Endodermal cell (in vitro differentiated cells): ENCODE measurements around the gene TUBGCP3. TPM values are rescaled to one million over a fixed set of nuclear protein-coding genes. Genes with fewer than 3 reads are reported as not detected.

Source experiments
- DNase-seq: peaks from one replicate; pipeline ENCODE4 v3.0.0-alpha.2; 2017
- H3K27ac ChIP-seq: 2 replicates; pipeline ENCODE4 v1.5.1; 2013; ENCODE audit warnings: mild to moderate bottlenecking, low read depth, low read length, moderate library complexity
- H3K27me3 ChIP-seq: 2 replicates; pipeline ENCODE4 v1.6.1; 2013; ENCODE audit warnings: mild to moderate bottlenecking, low read length, moderate library complexity; ENCODE audit not compliant: insufficient read depth, control insufficient read depth, poor library complexity, severe bottlenecking
- H3K36me3 ChIP-seq: 2 replicates; pipeline ENCODE4 v1.7.0; 2013; ENCODE audit warnings: mild to moderate bottlenecking, low read length, moderate library complexity; ENCODE audit not compliant: control insufficient read depth, insufficient read depth
- H3K4me1 ChIP-seq: one replicate; pipeline ENCODE4 v1.7.0; 2013; ENCODE audit warnings: low read length; ENCODE audit not compliant: control insufficient read depth, insufficient read depth
- H3K4me3 ChIP-seq: 2 replicates; pipeline ENCODE4 v1.5.1; 2013; ENCODE audit warnings: mild to moderate bottlenecking, low read length, moderate library complexity
- H3K9ac ChIP-seq: 2 replicates; pipeline ENCODE4 v1.6.1; 2013; ENCODE audit warnings: mild to moderate bottlenecking, low read length, moderate library complexity; ENCODE audit not compliant: poor library complexity, severe bottlenecking; ENCODE audit errors: extremely low read depth
- H3K9me3 ChIP-seq: 2 replicates; pipeline ENCODE4 v1.6.1; 2013; ENCODE audit warnings: mild to moderate bottlenecking, low read length, moderate library complexity; ENCODE audit not compliant: control insufficient read depth
- H3K27ac Mint-ChIP-seq: 2 replicates; pipeline ENCODE4 v1.8.0; 2020; ENCODE audit warnings: mixed read lengths
- H3K27me3 Mint-ChIP-seq: 2 replicates; pipeline ENCODE4 v1.8.0; 2021; ENCODE audit warnings: mild to moderate bottlenecking, mixed read lengths; ENCODE audit not compliant: insufficient read depth
- H3K36me3 Mint-ChIP-seq: 2 replicates; pipeline ENCODE4 v1.8.0; 2020; ENCODE audit warnings: low read depth, mixed read lengths
- H3K4me1 Mint-ChIP-seq: 2 replicates; pipeline ENCODE4 v1.8.0; 2020; ENCODE audit warnings: mixed read lengths
- H3K4me3 Mint-ChIP-seq: 2 replicates; pipeline ENCODE4 v1.8.0; 2020; ENCODE audit warnings: mild to moderate bottlenecking, moderate library complexity, mixed read lengths
- H3K9me3 Mint-ChIP-seq: 2 replicates; pipeline ENCODE4 v1.8.0; 2020; ENCODE audit warnings: mild to moderate bottlenecking, mixed read lengths
- CTCF ChIP-seq: fragments of 200-600 bp; sonication (generic); conservative IDR thresholded peaks from 2 replicates; pipeline ENCODE4 v1.5.0; 2021; ENCODE audit warnings: antibody characterized with exemption, mild to moderate bottlenecking
- WGBS, 2 experiments: methylation state at CpG; one replicate each; pipeline versions ENCODE4 v1.1.5 to v1.1.7; 2013; ENCODE audit warnings: missing lambda C conversion rate in 2 of 2, mixed read lengths in 1 of 2; ENCODE audit not compliant: insufficient coverage in 1 of 2, insufficient read length in 1 of 2; 5-methylcytosine and 5-hydroxymethylcytosine counted together
- total RNA-seq, 2 donors: library from RNA; stranded (reverse); fragmentation: NEBNext Ultra II Directional in 1 of 2; extraction: Animal tissue kit (Norgen Biotek cat#: 25700) in 1 of 2; gene quantifications; 2 replicates in 1 of 2; 3 replicates in 1 of 2; pipeline ENCODE4 v1.2.1, GENCODE V29; 2021

Gene TUBGCP3
- total RNA-seq, 2 donors from 2014 or later = 34.7 to 55.3 TPM

DNA sequence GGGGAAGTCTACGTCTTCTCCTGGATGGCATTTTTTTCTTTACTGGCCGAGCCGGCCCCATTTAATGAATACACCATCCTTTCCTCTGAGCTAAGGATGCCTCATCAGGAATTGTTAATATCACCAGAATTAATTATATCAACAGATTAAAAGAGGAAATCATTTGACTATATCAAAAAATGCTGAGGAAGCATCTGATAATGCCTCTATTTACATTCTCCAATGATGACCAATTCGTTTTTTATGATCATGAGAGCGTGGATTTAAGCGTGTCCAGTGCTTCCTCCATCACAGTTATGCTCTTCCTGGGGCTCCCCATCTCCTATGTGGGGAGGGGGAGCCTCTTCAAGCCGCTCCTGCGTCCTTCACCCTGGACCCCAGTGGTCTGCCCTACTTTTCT lies 58.7 kb downstream of the TUBGCP3 start:
- WGBS, 2 experiments = 97 to 100% methylated on average over 5 to 6 of the region's 8 CpGs
- peaks cover 16% of the 10 kb centered on the region for H3K36me3 ChIP-seq
- Mint-ChIP-seq H3K4me1 (no peaks in the 10 kb centered on the region), H3K27me3 (no peaks in the 10 kb centered on the region), H3K9me3 (no peaks in the 10 kb centered on the region), H3K36me3 (no peaks in the 10 kb centered on the region), H3K27ac (no peak overlapping the region), H3K4me3 (no peak overlapping the region)
- H3K27me3 ChIP-seq = no peaks in the 10 kb centered on the region
- H3K9ac ChIP-seq = no peak overlapping the region
- no peak for DNase-seq
- no peak overlapping the region for H3K27ac ChIP-seq
- H3K9me3 ChIP-seq = no peaks in the 10 kb centered on the region
- no peak overlapping the region for H3K4me3 ChIP-seq
- TF ChIP-seq CTCF = no peak
- no peaks in the 10 kb centered on the region for H3K4me1 ChIP-seq

DNA sequence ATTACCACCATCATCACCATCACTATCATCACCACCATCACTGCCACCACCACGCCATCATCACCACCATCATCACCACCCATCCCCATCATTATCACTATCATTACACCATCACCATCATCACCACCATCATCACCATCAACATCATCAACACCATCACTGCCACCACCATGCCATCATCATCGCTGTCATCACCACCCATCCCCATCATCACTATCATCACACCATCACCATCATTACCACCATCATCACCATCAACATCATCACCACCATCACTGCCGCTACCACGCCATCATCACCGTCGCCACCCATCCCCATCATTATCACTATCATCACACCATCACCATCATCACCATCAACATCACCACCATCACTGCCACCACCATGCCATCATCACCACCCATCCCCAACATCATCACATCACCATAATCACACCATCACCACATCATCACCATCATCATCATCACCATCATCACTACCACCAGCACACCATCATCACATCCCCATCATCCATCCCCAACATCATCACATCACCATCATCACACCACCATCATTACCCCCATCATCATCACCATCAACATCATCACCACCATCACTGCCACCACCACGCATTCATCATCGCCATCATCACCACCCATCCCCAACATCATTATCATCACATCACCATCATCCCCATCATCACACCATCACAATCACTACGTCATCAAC lies 61.7 kb downstream of the TUBGCP3 start:
- no peak overlapping the region for H3K27ac ChIP-seq
- no peaks in the 10 kb centered on the region for H3K9me3 Mint-ChIP-seq
- no peak overlapping the region for H3K27ac Mint-ChIP-seq
- H3K4me1 Mint-ChIP-seq = no peaks in the 10 kb centered on the region
- DNase-seq = no peak
- WGBS, 2 experiments = 83 to 96% methylated on average over 7 to 9 of the region's 9 CpGs
- H3K27me3 ChIP-seq = no peaks in the 10 kb centered on the region
- H3K27me3 Mint-ChIP-seq = no peaks in the 10 kb centered on the region
- no peak overlapping the region for H3K9ac ChIP-seq
- no peak for TF ChIP-seq CTCF
- H3K4me3 Mint-ChIP-seq = no peak overlapping the region
- no peaks in the 10 kb centered on the region for H3K9me3 ChIP-seq
- peaks cover 2% of the 10 kb centered on the region for H3K36me3 Mint-ChIP-seq
- H3K4me1 ChIP-seq = no peaks in the 10 kb centered on the region
- H3K4me3 ChIP-seq = no peak overlapping the region
- H3K36me3 ChIP-seq = peaks cover 25% of the 10 kb centered on the region

- Histone ChIP-seq H3K27ac (no peak overlapping the region), H3K4me3 (no peak overlapping the region), H3K36me3 (peaks cover 32% of the 10 kb centered on the region), H3K9me3 (no peaks in the 10 kb centered on the region), H3K27me3 (no peaks in the 10 kb centered on the region), H3K4me1 (no peaks in the 10 kb centered on the region), H3K9ac (no peak overlapping the region)
- DNase-seq = no peak
- Mint-ChIP-seq H3K27me3 (no peaks in the 10 kb centered on the region), H3K27ac (no peak overlapping the region), H3K36me3 (peaks cover 11% of the 10 kb centered on the region), H3K9me3 (no peaks in the 10 kb centered on the region), H3K4me3 (no peak overlapping the region), H3K4me1 (no peaks in the 10 kb centered on the region)
- no peak for TF ChIP-seq CTCF
- 93% methylated on average over 7 of the region's 7 CpGs; no CpG with 5 or more reads in 1 of the 2 experiments for WGBS, 2 experiments
These were observed 62.5 kb downstream of the TUBGCP3 start for GRCh38 chr13:112525356-112525945.
